ENCODE data around the gene MEIS2. TPM values are rescaled to one million over a fixed set of nuclear protein-coding genes. Genes with fewer than 3 reads are reported as not detected.

MEIS2 gene
- total RNA-seq, 1 donor: 43.7 TPM

DNA sequence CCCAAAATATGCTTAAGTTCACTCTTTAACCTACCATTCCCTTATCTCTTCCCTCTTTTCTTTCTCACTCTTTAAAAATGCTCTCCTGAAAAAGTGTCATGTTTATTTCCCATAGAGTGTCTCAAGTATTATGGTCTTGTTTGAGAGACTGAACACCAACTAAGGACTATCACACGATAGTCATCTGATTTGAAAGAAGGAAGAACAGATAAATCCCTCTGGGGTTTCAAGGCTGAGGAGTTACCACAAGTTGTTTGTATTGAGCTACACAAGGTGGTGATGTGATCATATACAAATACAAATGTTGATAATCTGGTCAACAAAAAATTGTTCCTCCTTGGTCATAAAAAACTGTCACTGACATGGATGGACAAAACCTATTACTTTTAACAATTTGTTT, 13.8 kb downstream of the MEIS2 start:
- H3K4me3 ChIP-seq (ENCODE audit: low read depth, low read length): no peak overlapping the region
- TF ChIP-seq, protein P1, sequence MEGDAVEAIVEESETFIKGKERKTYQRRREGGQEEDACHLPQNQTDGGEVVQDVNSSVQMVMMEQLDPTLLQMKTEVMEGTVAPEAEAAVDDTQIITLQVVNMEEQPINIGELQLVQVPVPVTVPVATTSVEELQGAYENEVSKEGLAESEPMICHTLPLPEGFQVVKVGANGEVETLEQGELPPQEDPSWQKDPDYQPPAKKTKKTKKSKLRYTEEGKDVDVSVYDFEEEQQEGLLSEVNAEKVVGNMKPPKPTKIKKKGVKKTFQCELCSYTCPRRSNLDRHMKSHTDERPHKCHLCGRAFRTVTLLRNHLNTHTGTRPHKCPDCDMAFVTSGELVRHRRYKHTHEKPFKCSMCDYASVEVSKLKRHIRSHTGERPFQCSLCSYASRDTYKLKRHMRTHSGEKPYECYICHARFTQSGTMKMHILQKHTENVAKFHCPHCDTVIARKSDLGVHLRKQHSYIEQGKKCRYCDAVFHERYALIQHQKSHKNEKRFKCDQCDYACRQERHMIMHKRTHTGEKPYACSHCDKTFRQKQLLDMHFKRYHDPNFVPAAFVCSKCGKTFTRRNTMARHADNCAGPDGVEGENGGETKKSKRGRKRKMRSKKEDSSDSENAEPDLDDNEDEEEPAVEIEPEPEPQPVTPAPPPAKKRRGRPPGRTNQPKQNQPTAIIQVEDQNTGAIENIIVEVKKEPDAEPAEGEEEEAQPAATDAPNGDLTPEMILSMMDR (IDR thresholded peaks at IDR 0.05; ENCODE audit: insufficient read depth, low read length): no peak
- DNase-seq (ENCODE audit: low read depth): peak; percentile 45

DNA sequence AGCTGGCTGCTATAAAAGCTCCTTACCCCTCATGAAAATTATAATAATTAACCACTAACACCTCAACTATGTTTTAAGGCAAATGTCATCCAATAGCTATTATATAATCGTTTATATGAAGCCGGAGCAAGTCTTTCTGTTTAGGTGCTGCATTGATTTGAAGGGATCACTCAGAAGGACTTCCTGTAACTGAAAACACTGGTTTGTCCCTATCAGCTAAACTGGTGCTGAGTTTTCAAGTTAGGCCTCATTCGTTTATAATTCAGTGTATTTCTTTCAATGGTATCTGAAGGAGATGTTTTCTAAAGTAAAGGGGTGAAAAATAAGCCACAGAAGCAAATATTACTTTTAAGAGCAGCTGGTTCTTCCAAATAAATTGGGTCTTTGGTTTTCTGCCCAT, 14.2 kb downstream of the MEIS2 start:
- no peak overlapping the region for H3K4me3 ChIP-seq (ENCODE audit: low read depth, low read length)
- TF ChIP-seq, protein P1 (IDR thresholded peaks at IDR 0.05; ENCODE audit: insufficient read depth, low read length): no peak
- no peak for DNase-seq (ENCODE audit: low read depth)

DNA sequence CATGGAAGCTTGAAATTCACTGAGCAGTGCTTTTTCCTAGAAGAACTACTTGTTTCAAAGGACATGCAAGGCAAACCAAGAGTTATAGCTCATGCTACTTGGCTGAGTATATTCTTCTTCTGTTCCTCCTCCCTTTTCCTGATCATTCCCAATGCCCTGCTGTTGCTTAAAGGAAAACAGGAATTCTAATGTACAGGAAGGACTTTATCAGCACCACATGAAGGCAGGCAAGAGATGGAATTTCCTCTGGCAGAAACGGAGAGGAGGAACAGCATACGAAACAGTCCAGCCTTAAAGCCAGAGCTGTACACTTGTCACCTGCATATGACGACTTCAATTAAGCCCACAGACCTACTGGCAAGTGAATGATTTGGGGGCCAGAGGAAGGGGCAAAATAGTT, 15.7 kb downstream of the MEIS2 start:
- TF ChIP-seq, protein P1 (IDR thresholded peaks at IDR 0.05; ENCODE audit: insufficient read depth, low read length): no peak
- no peak overlapping the region for H3K4me3 ChIP-seq (ENCODE audit: low read depth, low read length)
- DNase-seq (ENCODE audit: low read depth): peak; percentile 59

DNA sequence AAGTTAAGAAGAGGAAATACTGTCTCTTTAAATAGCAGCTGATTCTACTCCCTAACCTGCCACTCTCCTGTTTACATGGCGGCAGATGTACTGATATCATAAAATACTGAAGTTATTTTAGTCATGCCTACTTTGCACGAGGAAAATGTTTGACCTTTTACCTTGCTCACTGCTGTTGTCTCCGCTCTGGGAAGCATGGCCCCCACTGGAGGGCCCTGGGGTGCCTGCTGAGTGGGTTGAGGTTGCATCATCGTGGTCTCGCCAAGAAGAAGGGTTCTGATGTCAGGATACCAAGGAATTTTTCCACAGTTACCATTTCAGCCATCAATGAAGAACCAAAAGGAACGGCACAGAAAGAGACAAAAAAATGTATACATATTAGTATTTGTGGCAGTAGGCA, 16.7 kb downstream of the MEIS2 start:
- TF ChIP-seq, protein P1 (IDR thresholded peaks at IDR 0.05; ENCODE audit: insufficient read depth, low read length): no peak
- no peak for DNase-seq (ENCODE audit: low read depth)
- no peak overlapping the region for H3K4me3 ChIP-seq (ENCODE audit: low read depth, low read length)

DNA sequence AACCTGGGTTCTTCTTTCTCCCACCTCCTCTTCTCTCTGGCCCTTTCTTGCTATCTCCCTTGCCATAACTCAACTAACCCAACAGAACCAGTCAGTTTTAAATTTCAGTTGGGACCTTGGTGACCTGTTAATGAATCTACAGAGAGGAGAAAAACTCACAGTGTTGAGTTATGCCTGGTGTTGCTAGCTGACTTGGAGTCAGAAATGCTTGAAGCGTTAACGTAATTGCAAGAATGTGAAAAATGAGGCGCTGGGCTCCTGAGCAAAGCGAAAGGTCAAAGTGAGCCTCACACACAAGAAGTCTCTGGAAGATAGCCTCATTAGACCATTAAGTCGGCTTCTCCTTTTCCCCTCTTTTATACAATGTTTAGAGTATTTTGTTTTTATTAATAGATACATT, 18.4 kb downstream of the MEIS2 start:
- no peak overlapping the region for H3K4me3 ChIP-seq (ENCODE audit: low read depth, low read length)
- TF ChIP-seq, protein P1 (IDR thresholded peaks at IDR 0.05; ENCODE audit: insufficient read depth, low read length): no peak
- DNase-seq (ENCODE audit: low read depth): peak; percentile 64

DNA sequence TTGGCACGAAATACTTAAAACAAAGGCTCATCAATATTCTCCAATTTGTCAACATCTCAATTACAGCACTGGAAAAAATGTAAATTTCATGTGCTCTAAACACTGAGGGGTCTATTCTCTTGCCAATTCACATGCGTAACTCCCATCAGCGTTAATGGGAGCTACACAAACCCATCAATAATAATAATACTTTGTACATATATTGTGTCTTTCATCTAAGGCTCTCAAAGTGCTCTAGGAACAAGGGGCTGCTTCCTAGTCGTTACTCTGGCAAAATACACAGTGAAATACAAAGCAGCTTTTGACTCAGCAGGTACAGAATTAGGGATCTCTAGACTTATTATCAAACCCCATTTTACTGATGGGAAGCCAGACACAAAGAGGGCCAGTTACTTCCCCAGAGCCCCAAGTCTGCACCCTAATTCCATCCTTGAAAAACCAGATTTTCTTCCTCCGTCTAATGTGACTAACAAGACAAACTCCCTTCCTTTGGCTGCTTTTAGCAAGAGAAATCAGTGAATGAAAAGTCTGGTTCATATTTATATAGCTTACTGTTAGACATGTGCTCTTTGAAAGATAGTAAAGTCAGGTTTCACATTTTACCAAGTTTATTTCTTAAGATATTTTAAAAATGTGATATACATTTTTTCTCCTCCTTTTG, 20.0 kb downstream of the MEIS2 start:
- DNase-seq (ENCODE audit: low read depth): no peak
- peak overlapping the region; percentile 14 for H3K4me3 ChIP-seq (ENCODE audit: low read depth, low read length)
- TF ChIP-seq, protein P1 (IDR thresholded peaks at IDR 0.05; ENCODE audit: insufficient read depth, low read length): no peak

DNA sequence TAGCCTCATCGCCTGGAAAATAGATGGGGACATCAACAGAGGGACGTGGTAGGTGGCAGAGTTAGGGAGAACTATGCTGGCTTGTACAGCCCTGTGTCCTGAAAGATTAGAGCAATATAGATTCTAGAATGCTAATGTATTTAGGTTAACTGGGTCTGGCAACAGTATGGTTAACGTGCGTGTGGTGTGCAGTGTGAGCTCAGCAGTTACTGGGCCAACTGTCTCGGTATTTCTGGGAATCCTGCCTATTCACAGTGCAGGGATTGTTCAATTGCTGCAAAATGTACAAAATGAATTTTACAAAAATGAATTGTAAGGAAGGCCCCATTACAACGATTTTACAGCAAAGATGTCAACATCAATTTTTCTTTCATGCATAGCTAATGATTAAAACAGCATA, 20.6 kb downstream of the MEIS2 start:
- peak; percentile 94 for DNase-seq (ENCODE audit: low read depth)
- H3K4me3 ChIP-seq (ENCODE audit: low read depth, low read length): no peak overlapping the region
- TF ChIP-seq, protein P1 (IDR thresholded peaks at IDR 0.05; ENCODE audit: insufficient read depth, low read length): no peak
